K562 (cell line): ENCODE data around the gene MAPKAPK3.

Source experiments
- ARHGAP35 ChIP-seq: fragments of 450-650 bp; IDR thresholded peaks from 2 replicates; pipeline ENCODE4 v1.6.1; 2018; ENCODE audit not compliant: partially characterized antibody
- EP300 ChIP-seq: IDR thresholded peaks from 2 replicates; pipeline ENCODE4 v1.6.1; 2012; ENCODE audit warnings: low read length, improper control_type of control experiment
- ETV6 ChIP-seq, 3 experiments: fragments of 150-350 bp in 1 of 3; sonication (generic) in 1 of 3; formaldehyde crosslinking in 1 of 3; IDR thresholded peaks; 2 replicates each; pipeline versions ENCODE4 v1.6.1 to v1.8.0; 2014 to 2022; ENCODE audit warnings: borderline replicate concordance in 2 of 3, low read depth in 2 of 3, antibody characterized with exemption in 1 of 3, low read length in 1 of 3, mild to moderate bottlenecking in 1 of 3, missing genetic modification reagents in 1 of 3
- EZH2 ChIP-seq: IDR thresholded peaks from 2 replicates; pipeline ENCODE4 v1.6.1; 2012; ENCODE audit warnings: low read depth, mild to moderate bottlenecking, inconsistent platforms, low read length, borderline replicate concordance
- HNRNPH1 ChIP-seq: fragments of 200-400 bp; formaldehyde crosslinking; optimal IDR thresholded peaks from 2 replicates; pipeline ENCODE3; 2017; ENCODE audit warnings: low read depth, mild to moderate bottlenecking, low read length, moderate library complexity
- JUN ChIP-seq, 2 experiments: sonication (generic) in 1 of 2; formaldehyde crosslinking in 1 of 2; IDR thresholded peaks; 2 replicates each; pipeline versions ENCODE4 v1.6.1 to v1.8.0; 2012 to 2022; ENCODE audit warnings: borderline replicate concordance in 2 of 2, mild to moderate bottlenecking in 2 of 2, improper control_type of control experiment in 1 of 2, low read depth in 1 of 2, low read length in 1 of 2, missing genetic modification reagents in 1 of 2
- POLR2AphosphoS5 ChIP-seq: IDR thresholded peaks from 2 replicates; pipeline ENCODE4 v1.6.1; 2011; ENCODE audit warnings: mild to moderate bottlenecking, low read depth, low read length, moderate library complexity; ENCODE audit not compliant: control insufficient read depth, insufficient read depth
- RBM39 ChIP-seq: fragments of 200-400 bp; formaldehyde crosslinking; optimal IDR thresholded peaks from 2 replicates; pipeline ENCODE3; 2018; ENCODE audit warnings: low read depth, low read length
- RCOR1 ChIP-seq, 2 experiments: IDR thresholded peaks; 2 replicates each; pipeline ENCODE4 v1.6.1; 2012; ENCODE audit warnings: low read depth in 2 of 2, low read length in 2 of 2, borderline replicate concordance in 1 of 2, improper control_type of control experiment in 1 of 2
- SIN3A ChIP-seq, 2 experiments: fragments of 150-350 bp in 1 of 2; IDR thresholded peaks; 2 replicates each; pipeline ENCODE4 v1.6.1; 2011 to 2016; ENCODE audit warnings: borderline replicate concordance in 2 of 2, low read depth in 2 of 2, low read length in 2 of 2, mild to moderate bottlenecking in 2 of 2, moderate library complexity in 2 of 2; ENCODE audit not compliant: control insufficient read depth in 1 of 2
- STAG1 ChIP-seq: sonication (generic); formaldehyde crosslinking; IDR thresholded peaks from 2 replicates; pipeline ENCODE4 v1.5.0; 2020; ENCODE audit warnings: missing genetic modification reagents, borderline replicate concordance
- TF ChIP-seq, protein P1 (sequence below): sonication (generic); formaldehyde crosslinking; IDR thresholded peaks from 2 replicates; pipeline ENCODE4 v1.8.0; 2022; ENCODE audit warnings: missing genetic modification reagents, mild to moderate bottlenecking, moderate library complexity, borderline replicate concordance
- TF ChIP-seq, protein P2 (sequence below), 2 experiments: fragments of 150-350 bp in 1 of 2; IDR thresholded peaks; 2 replicates each; pipeline ENCODE4 v1.6.1; 2012 to 2016; ENCODE audit warnings: low read depth in 2 of 2, low read length in 2 of 2, mild to moderate bottlenecking in 1 of 2, moderate library complexity in 1 of 2
- TF ChIP-seq, protein P3 (sequence below), 3 experiments: IDR thresholded peaks in 2 of 3; conservative IDR thresholded peaks in 1 of 3; 2 replicates each; pipeline ENCODE4 v1.5.1; 2011 to 2012; ENCODE audit warnings: low read length in 3 of 3, mild to moderate bottlenecking in 3 of 3, control low read depth in 2 of 3, improper control_type of control experiment in 1 of 3, inconsistent platforms in 1 of 3, low read depth in 1 of 3, mixed read lengths in 1 of 3, moderate library complexity in 1 of 3; ENCODE audit not compliant: insufficient read depth in 2 of 3

DNA sequence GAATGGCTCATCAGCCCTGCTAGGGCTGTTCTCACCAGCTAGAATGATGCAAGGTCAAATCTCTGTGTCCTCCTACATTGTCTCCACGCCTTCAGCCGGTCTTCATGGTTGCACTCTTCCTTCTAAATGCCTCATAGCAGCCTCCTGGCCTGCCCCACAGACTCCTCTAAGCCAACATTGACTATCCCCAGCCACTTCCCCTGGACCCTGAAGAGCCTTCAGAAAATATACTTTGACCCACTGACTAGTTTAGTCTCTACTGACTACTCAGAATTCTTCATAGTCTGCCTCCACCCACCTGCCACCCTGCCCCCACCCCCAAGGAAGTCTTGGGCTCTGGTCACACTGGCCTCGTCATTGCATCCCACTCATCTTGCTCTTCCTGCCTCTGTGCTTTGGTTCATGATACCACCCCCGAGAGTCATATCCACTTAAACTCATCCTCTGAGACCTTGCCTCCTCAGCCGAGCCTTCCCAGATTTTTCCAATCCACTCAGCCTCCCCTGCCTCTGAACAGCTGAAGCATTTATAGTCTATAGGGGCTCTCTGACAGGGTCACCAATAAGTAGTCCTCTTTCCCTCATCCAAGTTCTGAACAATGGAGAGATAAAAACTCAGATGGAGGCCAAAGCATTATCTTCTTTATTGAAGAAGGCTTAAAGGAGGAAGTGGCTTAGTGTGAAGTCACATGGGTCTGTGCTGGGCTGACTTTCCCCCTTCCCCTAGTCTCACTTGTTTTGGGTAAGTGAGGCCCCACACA, 48.3 kb downstream of the MAPKAPK3 start:
- TF ChIP-seq EZH2 (no peak), POLR2AphosphoS5 (no peak), SIN3A (IDR thresholded peaks at IDR 0.05; ENCODE audit: borderline replicate concordance in 2 of 2, control insufficient read depth in 1 of 2, low read depth in 2 of 2, low read length in 2 of 2) (no peak), ETV6 (IDR thresholded peaks at IDR 0.05; ENCODE audit: borderline replicate concordance in 1 of 2, low read depth in 2 of 2, low read length in 1 of 2) (no peak), ETV6 (CRISPR knock-in tag; IDR thresholded peaks at IDR 0.05; ENCODE audit: borderline replicate concordance) (no peak), JUN (IDR thresholded peaks at IDR 0.05; ENCODE audit: borderline replicate concordance, low read depth, low read length) (no peak), JUN (CRISPR knock-in tag; IDR thresholded peaks at IDR 0.05; ENCODE audit: borderline replicate concordance) (no peak), RCOR1 (IDR thresholded peaks at IDR 0.05; ENCODE audit: borderline replicate concordance in 1 of 2, low read depth in 2 of 2, low read length in 2 of 2) (no peak), EP300 (no peak), ARHGAP35 (no peak), RBM39 (no peak), STAG1 (CRISPR knock-in tag) (no peak), HNRNPH1 (no peak)
- TF ChIP-seq, protein P1, sequence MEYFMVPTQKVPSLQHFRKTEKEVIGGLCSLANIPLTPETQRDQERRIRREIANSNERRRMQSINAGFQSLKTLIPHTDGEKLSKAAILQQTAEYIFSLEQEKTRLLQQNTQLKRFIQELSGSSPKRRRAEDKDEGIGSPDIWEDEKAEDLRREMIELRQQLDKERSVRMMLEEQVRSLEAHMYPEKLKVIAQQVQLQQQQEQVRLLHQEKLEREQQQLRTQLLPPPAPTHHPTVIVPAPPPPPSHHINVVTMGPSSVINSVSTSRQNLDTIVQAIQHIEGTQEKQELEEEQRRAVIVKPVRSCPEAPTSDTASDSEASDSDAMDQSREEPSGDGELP (CRISPR knock-in tag): no peak
- TF ChIP-seq, protein P2, sequence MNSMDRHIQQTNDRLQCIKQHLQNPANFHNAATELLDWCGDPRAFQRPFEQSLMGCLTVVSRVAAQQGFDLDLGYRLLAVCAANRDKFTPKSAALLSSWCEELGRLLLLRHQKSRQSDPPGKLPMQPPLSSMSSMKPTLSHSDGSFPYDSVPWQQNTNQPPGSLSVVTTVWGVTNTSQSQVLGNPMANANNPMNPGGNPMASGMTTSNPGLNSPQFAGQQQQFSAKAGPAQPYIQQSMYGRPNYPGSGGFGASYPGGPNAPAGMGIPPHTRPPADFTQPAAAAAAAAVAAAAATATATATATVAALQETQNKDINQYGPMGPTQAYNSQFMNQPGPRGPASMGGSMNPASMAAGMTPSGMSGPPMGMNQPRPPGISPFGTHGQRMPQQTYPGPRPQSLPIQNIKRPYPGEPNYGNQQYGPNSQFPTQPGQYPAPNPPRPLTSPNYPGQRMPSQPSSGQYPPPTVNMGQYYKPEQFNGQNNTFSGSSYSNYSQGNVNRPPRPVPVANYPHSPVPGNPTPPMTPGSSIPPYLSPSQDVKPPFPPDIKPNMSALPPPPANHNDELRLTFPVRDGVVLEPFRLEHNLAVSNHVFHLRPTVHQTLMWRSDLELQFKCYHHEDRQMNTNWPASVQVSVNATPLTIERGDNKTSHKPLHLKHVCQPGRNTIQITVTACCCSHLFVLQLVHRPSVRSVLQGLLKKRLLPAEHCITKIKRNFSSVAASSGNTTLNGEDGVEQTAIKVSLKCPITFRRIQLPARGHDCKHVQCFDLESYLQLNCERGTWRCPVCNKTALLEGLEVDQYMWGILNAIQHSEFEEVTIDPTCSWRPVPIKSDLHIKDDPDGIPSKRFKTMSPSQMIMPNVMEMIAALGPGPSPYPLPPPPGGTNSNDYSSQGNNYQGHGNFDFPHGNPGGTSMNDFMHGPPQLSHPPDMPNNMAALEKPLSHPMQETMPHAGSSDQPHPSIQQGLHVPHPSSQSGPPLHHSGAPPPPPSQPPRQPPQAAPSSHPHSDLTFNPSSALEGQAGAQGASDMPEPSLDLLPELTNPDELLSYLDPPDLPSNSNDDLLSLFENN (IDR thresholded peaks at IDR 0.05; ENCODE audit: low read depth in 2 of 2, low read length in 2 of 2): no peak
- TF ChIP-seq, protein P3, sequence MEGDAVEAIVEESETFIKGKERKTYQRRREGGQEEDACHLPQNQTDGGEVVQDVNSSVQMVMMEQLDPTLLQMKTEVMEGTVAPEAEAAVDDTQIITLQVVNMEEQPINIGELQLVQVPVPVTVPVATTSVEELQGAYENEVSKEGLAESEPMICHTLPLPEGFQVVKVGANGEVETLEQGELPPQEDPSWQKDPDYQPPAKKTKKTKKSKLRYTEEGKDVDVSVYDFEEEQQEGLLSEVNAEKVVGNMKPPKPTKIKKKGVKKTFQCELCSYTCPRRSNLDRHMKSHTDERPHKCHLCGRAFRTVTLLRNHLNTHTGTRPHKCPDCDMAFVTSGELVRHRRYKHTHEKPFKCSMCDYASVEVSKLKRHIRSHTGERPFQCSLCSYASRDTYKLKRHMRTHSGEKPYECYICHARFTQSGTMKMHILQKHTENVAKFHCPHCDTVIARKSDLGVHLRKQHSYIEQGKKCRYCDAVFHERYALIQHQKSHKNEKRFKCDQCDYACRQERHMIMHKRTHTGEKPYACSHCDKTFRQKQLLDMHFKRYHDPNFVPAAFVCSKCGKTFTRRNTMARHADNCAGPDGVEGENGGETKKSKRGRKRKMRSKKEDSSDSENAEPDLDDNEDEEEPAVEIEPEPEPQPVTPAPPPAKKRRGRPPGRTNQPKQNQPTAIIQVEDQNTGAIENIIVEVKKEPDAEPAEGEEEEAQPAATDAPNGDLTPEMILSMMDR (IDR thresholded peaks at IDR 0.05 in 2 of 3, conservative IDR thresholded peaks at IDR 0.05 in 1 of 3; ENCODE audit: insufficient read depth in 2 of 3, low read depth in 1 of 3, low read length in 3 of 3): no peak
